GM21737 (cell line): Measurements from ENCODE around the gene DCTN4.

Experiments
- ATAC-seq: cut with Tn5 transposase; IDR thresholded peaks from one replicate; pipeline ENCODE4 v1.9.1; 2021; ENCODE audit warnings: mild to moderate bottlenecking, moderate library complexity; ENCODE audit not compliant: unreplicated experiment

The DCTN4 gene

GRCh38 chr5:150672237-150672883, 86.5 kb downstream of the DCTN4 start:
- no peak for ATAC-seq

- ATAC-seq = no peak
Observed at GRCh38 chr5:150671509-150672236, 87.1 kb downstream of the DCTN4 start.

GRCh38 chr5:150670948-150671310, 87.9 kb downstream of the DCTN4 start:
- no peak for ATAC-seq

GRCh38 chr5:150670275-150670947, 88.4 kb downstream of the DCTN4 start:
- ATAC-seq = no peak

GRCh38 chr5:150665044-150665443, 93.8 kb downstream of the DCTN4 start:
- no peak for ATAC-seq

- no peak for ATAC-seq
Observed at GRCh38 chr5:150663936-150664335, 94.9 kb downstream of the DCTN4 start.

GRCh38 chr5:150662731-150663516, 95.9 kb downstream of the DCTN4 start:
- ATAC-seq = no peak

- ATAC-seq = no peak
Observed at GRCh38 chr5:150661821-150662596, 96.8 kb downstream of the DCTN4 start.

- ATAC-seq = no peak
Observed at GRCh38 chr5:150661086-150661485, 97.7 kb downstream of the DCTN4 start, which contains the start of gene MYOZ3. Gene MYOZ3 (plus strand): TSS chr5:150661251. CDS start chr5:150662942, 1,691 bp downstream.

- ATAC-seq = no peak
Observed at GRCh38 chr5:150660108-150660831, 98.5 kb downstream of the DCTN4 start.

- ATAC-seq = no peak
Observed at GRCh38 chr5:150659360-150660107, 99.3 kb downstream of the DCTN4 start.

GRCh38 chr5:150658699-150659265, 100.0 kb downstream of the DCTN4 start:
- no peak for ATAC-seq
